H1 (cell line): ENCODE measurements around the gene MMP1. TPM values are rescaled to one million over a fixed set of nuclear protein-coding genes. Genes with fewer than 3 reads are reported as not detected.
A peak's percentile ranks its signal among the peaks of the same experiment; 100 is the strongest.

Experiments
- CTCF ChIA-PET: fragments of 300-600 bp; sonication (Branson Sonifier 250); formaldehyde crosslinking; loops from one replicate; lab custom pipeline; 2021; ENCODE audit not compliant: partially characterized antibody; lab: Charles Lee
- POLR2A ChIA-PET: fragments of 300-600 bp; sonication (Branson Sonifier 250); formaldehyde crosslinking; loops from one replicate; lab custom pipeline; 2021; ENCODE audit warnings: inconsistent platforms; ENCODE audit not compliant: partially characterized antibody; lab: Charles Lee
- DNase-seq, 2 experiments: peaks; one replicate each; pipeline versions ENCODE4 v3.0.0 to v3.0.0-alpha.2; 2010 to 2022; ENCODE audit warnings: low spot score in 2 of 2, low read depth in 1 of 2, mixed read lengths in 1 of 2
- FAIRE-seq: peaks from 2 replicates; lab custom pipeline; 2011; peaks lifted over from hg19 to GRCh38; lab: Jason Lieb, UNC
- H2AFZ ChIP-seq: 2 replicates; pipeline ENCODE4 v1.8.1; 2012; ENCODE audit warnings: low read length, inconsistent platforms
- H2AK5ac ChIP-seq: 2 replicates; pipeline ENCODE4 v1.6.1; 2013; ENCODE audit warnings: low read depth, low read length
- H2BK120ac ChIP-seq: replicated peaks from 2 replicates; pipeline ENCODE3; 2013; ENCODE audit warnings: low read depth, low read length, inconsistent platforms
- H2BK12ac ChIP-seq: 2 replicates; pipeline ENCODE4 v1.6.1; 2013; ENCODE audit warnings: low read depth, low read length
- H2BK15ac ChIP-seq: 2 replicates; pipeline ENCODE4 v1.6.1; 2013; ENCODE audit warnings: low read length
- H2BK20ac ChIP-seq: 2 replicates; pipeline ENCODE4 v1.6.1; 2013; ENCODE audit warnings: low read length
- H2BK5ac ChIP-seq: 2 replicates; pipeline ENCODE4 v1.6.1; 2013; ENCODE audit warnings: low read depth, low read length
- H3K14ac ChIP-seq: 2 replicates; pipeline ENCODE4 v1.6.1; 2013; ENCODE audit warnings: inconsistent platforms; ENCODE audit not compliant: insufficient read length
- H3K18ac ChIP-seq: 2 replicates; pipeline ENCODE4 v1.6.1; 2013; ENCODE audit warnings: low read length; ENCODE audit errors: extremely low read depth
- H3K23ac ChIP-seq: 2 replicates; pipeline ENCODE4 v1.6.1; 2013; ENCODE audit warnings: inconsistent platforms; ENCODE audit not compliant: insufficient read length
- H3K23me2 ChIP-seq: 2 replicates; pipeline ENCODE4 v1.6.1; 2013; ENCODE audit warnings: low read depth, low read length
- H3K27ac ChIP-seq: 2 replicates; pipeline ENCODE4 v1.6.1; 2011; ENCODE audit warnings: low read depth, low read length, inconsistent platforms
- H3K27me3 ChIP-seq, 4 experiments: replicated peaks in 1 of 4; 1 replicate in 1 of 4; 2 replicates in 3 of 4; pipeline versions ENCODE4 v1.6.1 to v1.8.1; 2011 to 2013; ENCODE audit warnings: low read length in 3 of 4, mild to moderate bottlenecking in 3 of 4, inconsistent platforms in 2 of 4, mixed read lengths in 2 of 4, moderate library complexity in 1 of 4; ENCODE audit not compliant: control insufficient read depth in 3 of 4, insufficient read depth in 3 of 4; ENCODE audit errors: extremely low read depth in 1 of 4
- H3K36me3 ChIP-seq, 4 experiments: 2 replicates each; pipeline versions ENCODE4 v1.6.1 to v1.8.1; 2011 to 2013; ENCODE audit warnings: mild to moderate bottlenecking in 4 of 4, low read length in 3 of 4, moderate library complexity in 2 of 4, control low read depth in 1 of 4, inconsistent platforms in 1 of 4; ENCODE audit not compliant: insufficient read depth in 4 of 4, control insufficient read depth in 2 of 4
- H3K4ac ChIP-seq: replicated peaks from 2 replicates; pipeline ENCODE3; 2013; ENCODE audit warnings: low read length, low read depth, mixed read lengths, inconsistent platforms; ENCODE audit not compliant: insufficient read length
- H3K4me1 ChIP-seq, 4 experiments: replicated peaks in 1 of 4; 1 replicate in 1 of 4; 2 replicates in 3 of 4; pipeline versions ENCODE4 v1.6.1 to v1.8.1; 2011 to 2013; ENCODE audit warnings: low read length in 3 of 4, inconsistent platforms in 2 of 4, mixed read lengths in 1 of 4; ENCODE audit not compliant: insufficient read depth in 4 of 4, control insufficient read depth in 3 of 4
- H3K4me2 ChIP-seq, 2 experiments: 2 replicates each; pipeline versions ENCODE4 v1.6.1 to v1.8.1; 2011 to 2013; ENCODE audit warnings: low read depth in 2 of 2, low read length in 2 of 2, control low read depth in 1 of 2, inconsistent platforms in 1 of 2, mild to moderate bottlenecking in 1 of 2; ENCODE audit not compliant: insufficient read depth in 1 of 2
- H3K4me3 ChIP-seq, 4 experiments: fragments of 200-600, 300-600 bp in 1 of 4; sonication (generic), shearing (Covaris generic), sonication (Bioruptor Twin) in 1 of 4; 2 replicates each; pipeline versions ENCODE4 v1.5.1 to v1.8.1; 2011 to 2016; ENCODE audit warnings: low read length in 4 of 4, low read depth in 3 of 4, control low read depth in 2 of 4, inconsistent platforms in 2 of 4, mild to moderate bottlenecking in 2 of 4, mixed read lengths in 1 of 4, moderate library complexity in 1 of 4; ENCODE audit not compliant: insufficient read depth in 2 of 4; ENCODE audit errors: extremely low read depth in 1 of 4
- H3K56ac ChIP-seq: replicated peaks from 2 replicates; pipeline ENCODE3; 2013; ENCODE audit warnings: low read depth, mild to moderate bottlenecking, mixed read lengths, low read length, inconsistent platforms; ENCODE audit not compliant: insufficient read length
- H3K79me1 ChIP-seq: 2 replicates; pipeline ENCODE4 v1.6.1; 2013; ENCODE audit warnings: low read depth, low read length, control low read depth
- H3K79me2 ChIP-seq, 2 experiments: 2 replicates each; pipeline versions ENCODE4 v1.6.1 to v1.8.1; 2012 to 2013; ENCODE audit warnings: low read length in 2 of 2, mild to moderate bottlenecking in 2 of 2, inconsistent platforms in 1 of 2; ENCODE audit not compliant: insufficient read depth in 2 of 2, control insufficient read depth in 1 of 2
- H3K9ac ChIP-seq, 4 experiments: replicated peaks in 1 of 4; 1 replicate in 1 of 4; 2 replicates in 3 of 4; pipeline versions ENCODE4 v1.6.1 to v1.8.1; 2011 to 2013; ENCODE audit warnings: low read depth in 3 of 4, low read length in 3 of 4, control low read depth in 2 of 4, mild to moderate bottlenecking in 2 of 4, moderate library complexity in 2 of 4, inconsistent platforms in 1 of 4; ENCODE audit errors: extremely low read depth in 1 of 4
- H3K9me3 ChIP-seq, 2 experiments: 2 replicates each; pipeline versions ENCODE4 v1.6.1 to v1.8.1; 2012 to 2013; ENCODE audit warnings: mild to moderate bottlenecking in 2 of 2, moderate library complexity in 2 of 2, control low read depth in 1 of 2, inconsistent platforms in 1 of 2, low read depth in 1 of 2, low read length in 1 of 2, mixed read lengths in 1 of 2; ENCODE audit not compliant: insufficient read depth in 2 of 2
- H4K20me1 ChIP-seq, 2 experiments: replicated peaks in 1 of 2; 2 replicates each; pipeline versions ENCODE3 to v1.8.1; 2011 to 2013; ENCODE audit warnings: inconsistent platforms in 2 of 2, low read length in 2 of 2, mild to moderate bottlenecking in 1 of 2; ENCODE audit not compliant: insufficient read depth in 2 of 2, control insufficient read depth in 1 of 2
- H4K5ac ChIP-seq: 2 replicates; pipeline ENCODE4 v1.6.1; 2013; ENCODE audit warnings: low read length, low read depth, mixed read lengths, inconsistent platforms; ENCODE audit not compliant: insufficient read length
- H4K8ac ChIP-seq: 2 replicates; pipeline ENCODE4 v1.8.0; 2013; ENCODE audit warnings: mild to moderate bottlenecking, moderate library complexity, low read length, inconsistent platforms; ENCODE audit not compliant: insufficient read depth; ENCODE audit errors: extremely low read depth
- H4K91ac ChIP-seq: replicated peaks from 2 replicates; pipeline ENCODE3; 2013; ENCODE audit warnings: low read length, mixed read lengths, inconsistent platforms; ENCODE audit not compliant: insufficient read length
- BACH1 ChIP-seq: IDR thresholded peaks from 2 replicates; pipeline ENCODE4 v1.6.1; 2012; ENCODE audit warnings: low read length, improper control_type of control experiment
- CTBP2 ChIP-seq: IDR thresholded peaks from 2 replicates; pipeline ENCODE4 v1.7.0; 2011; ENCODE audit warnings: borderline replicate concordance, mild to moderate bottlenecking, moderate library complexity, mixed read lengths, low read length; ENCODE audit not compliant: insufficient read depth, insufficient read length
- E2F6 ChIP-seq: IDR thresholded peaks from 2 replicates; pipeline ENCODE4 v1.6.1; 2012; ENCODE audit warnings: inconsistent platforms
- EGR1 ChIP-seq: IDR thresholded peaks from 2 replicates; pipeline ENCODE4 v1.6.1; 2011; ENCODE audit warnings: low read depth, low read length, borderline replicate concordance
- FOSL1 ChIP-seq: IDR thresholded peaks from 2 replicates; pipeline ENCODE4 v1.6.1; 2011; ENCODE audit warnings: mild to moderate bottlenecking, low read depth, low read length, moderate library complexity; ENCODE audit not compliant: insufficient read depth
- GABPA ChIP-seq: IDR thresholded peaks from 2 replicates; pipeline ENCODE4 v1.6.1; 2011; ENCODE audit warnings: mild to moderate bottlenecking, low read length, moderate library complexity, borderline replicate concordance; ENCODE audit not compliant: insufficient read depth
- HDAC2 ChIP-seq, 2 experiments: fragments of 300-600 bp in 1 of 2; sonication (generic) in 1 of 2; IDR thresholded peaks; 2 replicates each; pipeline ENCODE4 v1.6.1; 2011 to 2012; ENCODE audit warnings: low read depth in 2 of 2, low read length in 2 of 2, mild to moderate bottlenecking in 2 of 2, moderate library complexity in 2 of 2, borderline replicate concordance in 1 of 2, inconsistent platforms in 1 of 2
- PHF8 ChIP-seq: fragments of 200-600 bp; sonication (generic); conservative IDR thresholded peaks from 2 replicates; pipeline ENCODE4 v1.7.1; 2012; ENCODE audit warnings: low read depth, mild to moderate bottlenecking, inconsistent platforms, low read length, moderate library complexity
- RAD21 ChIP-seq, 2 experiments: IDR thresholded peaks in 1 of 2; conservative IDR thresholded peaks in 1 of 2; 2 replicates each; pipeline ENCODE4 v1.6.1; 2011; ENCODE audit warnings: low read depth in 2 of 2, low read length in 2 of 2, improper control_type of control experiment in 1 of 2, inconsistent platforms in 1 of 2, mild to moderate bottlenecking in 1 of 2, moderate library complexity in 1 of 2
- RXRA ChIP-seq: IDR thresholded peaks from 2 replicates; pipeline ENCODE4 v1.6.1; 2011; ENCODE audit warnings: low read depth, mild to moderate bottlenecking, low read length, moderate library complexity; ENCODE audit not compliant: insufficient read depth
- SIX5 ChIP-seq: IDR thresholded peaks from 2 replicates; pipeline ENCODE4 v1.6.1; 2011; ENCODE audit warnings: mild to moderate bottlenecking, low read depth, low read length
- WGBS, 2 experiments: shearing (Covaris generic) in 1 of 2; methylation state at CpG; one replicate each; pipeline versions ENCODE4 v1.1.6 to v1.1.7; 2013 to 2015; ENCODE audit warnings: low lambda C conversion rate in 2 of 2, mixed read lengths in 2 of 2, inconsistent platforms in 1 of 2, low coverage in 1 of 2, missing lambda C conversion rate in 1 of 2; ENCODE audit not compliant: insufficient replicate concordance in 2 of 2, insufficient coverage in 1 of 2, insufficient read length in 1 of 2; ENCODE audit errors: extremely low coverage in 1 of 2, missing lambda C conversion rate in 1 of 2; 5-methylcytosine and 5-hydroxymethylcytosine counted together
- polyA plus RNA-seq, 7 experiments: library from polyadenylated mRNA; depleted of rRNA in 3 of 7; stranded (reverse) in 5 of 7; unstranded in 2 of 7; fragments of >200 nt in 5 of 7; fragments of 200-250 nt in 2 of 7; gene quantifications; 1 replicate in 5 of 7; 2 replicates in 1 of 7; 4 replicates in 1 of 7; pipeline versions ENCODE4 v1.2.1 to v1.2.3, GENCODE V29; 2011 to 2013; ENCODE audit warnings: missing spikeins in 2 of 7, mixed read lengths in 2 of 7
- total RNA-seq: library from RNA; stranded (reverse); fragmentation: NEBNext Ultra II Directional; extraction: Animal tissue kit (Norgen Biotek cat#: 25700); gene quantifications from 2 replicates; pipeline ENCODE4 v1.2.1, GENCODE V29; 2021

MMP1 gene
- total and polyA plus RNA-seq, 2 of the 8 experiments (the other 6 are each of a cell fraction or from before 2014, with no cell fraction given): not detected

DNA sequence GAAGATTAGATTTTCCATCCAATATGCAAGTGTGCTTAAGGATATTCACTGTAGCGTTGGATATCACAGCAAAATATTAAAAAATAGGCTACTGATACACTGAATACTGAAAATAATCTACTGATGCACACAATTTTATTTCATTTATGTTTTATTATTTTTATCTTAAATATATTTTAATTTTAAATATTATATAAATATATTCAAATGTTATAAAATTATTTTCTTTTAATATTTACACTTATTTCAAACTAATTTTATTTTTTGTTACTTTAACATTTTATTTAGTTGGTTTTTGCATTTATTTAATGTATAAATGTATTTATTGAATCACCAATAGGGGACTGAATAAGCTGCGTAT is 33.1 kb upstream of the MMP1 start:
- FAIRE-seq: no peak
- WGBS, 2 experiments: 72% methylated on average over 2 of the region's 2 CpGs; no CpG with 5 or more reads in 1 of the 2 experiments
- no peak overlapping the region for H2BK15ac ChIP-seq
- no peaks in the 10 kb centered on the region for H3K79me1 ChIP-seq
- H3K79me2 ChIP-seq: no peaks in the 10 kb centered on the region
- no peak overlapping the region for H4K8ac ChIP-seq
- no peak overlapping the region for H2AFZ ChIP-seq
- no peaks in the 10 kb centered on the region for H3K23me2 ChIP-seq
- TF ChIP-seq EGR1 (no peak), FOSL1 (no peak), RAD21 (IDR thresholded peaks at IDR 0.05 in 1 of 2, conservative IDR thresholded peaks at IDR 0.05 in 1 of 2; ENCODE audit: low read depth in 2 of 2, low read length in 2 of 2) (no peak), CTBP2 (no peak), RXRA (no peak), E2F6 (no peak), GABPA (no peak), BACH1 (no peak), SIX5 (no peak), HDAC2 (IDR thresholded peaks at IDR 0.05; ENCODE audit: borderline replicate concordance in 1 of 2, low read depth in 2 of 2, low read length in 2 of 2) (no peak), PHF8 (no peak)
- TF ChIP-seq, all 59 proteins: peak for 0
- H3K27ac ChIP-seq: no peak overlapping the region
- no peak overlapping the region for H3K9ac ChIP-seq
- H2BK12ac ChIP-seq: no peak overlapping the region
- no peak overlapping the region for H3K18ac ChIP-seq
- H3K4me3 ChIP-seq: no peak overlapping the region
- no peak for DNase-seq
- no peaks in the 10 kb centered on the region for H4K20me1 ChIP-seq
- H2BK20ac ChIP-seq: no peak overlapping the region
- no peaks in the 10 kb centered on the region for H3K36me3 ChIP-seq
- H4K5ac ChIP-seq: no peak overlapping the region
- no peak overlapping the region for H3K56ac ChIP-seq
- no peaks in the 10 kb centered on the region; a peak in 2 of 7 replicates for H3K27me3 ChIP-seq
- ChIA-PET POLR2A (no interaction called here), CTCF (interaction anchor here (0.7 to 3.1 kb wide), 18 partner anchors 11 to 247 kb away, joined by 3 to 21 read pairs (median 4); partner anchors contain the start of gene MMP10)
- no peak overlapping the region for H3K14ac ChIP-seq
- H3K23ac ChIP-seq: no peak overlapping the region
- H2AK5ac ChIP-seq: no peak overlapping the region
- no peak overlapping the region for H4K91ac ChIP-seq
- peak overlapping the region in 1 of 2 experiments; percentile 47; a peak in 1 of 4 replicates for H3K4me2 ChIP-seq
- peaks cover 0 to 2% of the 10 kb centered on the region in 2 experiments; a peak in 1 of 4 replicates for H3K9me3 ChIP-seq
- H2BK120ac ChIP-seq: no peak overlapping the region
- peaks cover 0 to 7% (median 0%) of the 10 kb centered on the region in 4 experiments; a peak in 2 of 7 replicates for H3K4me1 ChIP-seq
- H3K4ac ChIP-seq: no peak overlapping the region
- no peak overlapping the region for H2BK5ac ChIP-seq
